ENCODE data around the gene MYO18A.

MYO18A gene

DNA sequence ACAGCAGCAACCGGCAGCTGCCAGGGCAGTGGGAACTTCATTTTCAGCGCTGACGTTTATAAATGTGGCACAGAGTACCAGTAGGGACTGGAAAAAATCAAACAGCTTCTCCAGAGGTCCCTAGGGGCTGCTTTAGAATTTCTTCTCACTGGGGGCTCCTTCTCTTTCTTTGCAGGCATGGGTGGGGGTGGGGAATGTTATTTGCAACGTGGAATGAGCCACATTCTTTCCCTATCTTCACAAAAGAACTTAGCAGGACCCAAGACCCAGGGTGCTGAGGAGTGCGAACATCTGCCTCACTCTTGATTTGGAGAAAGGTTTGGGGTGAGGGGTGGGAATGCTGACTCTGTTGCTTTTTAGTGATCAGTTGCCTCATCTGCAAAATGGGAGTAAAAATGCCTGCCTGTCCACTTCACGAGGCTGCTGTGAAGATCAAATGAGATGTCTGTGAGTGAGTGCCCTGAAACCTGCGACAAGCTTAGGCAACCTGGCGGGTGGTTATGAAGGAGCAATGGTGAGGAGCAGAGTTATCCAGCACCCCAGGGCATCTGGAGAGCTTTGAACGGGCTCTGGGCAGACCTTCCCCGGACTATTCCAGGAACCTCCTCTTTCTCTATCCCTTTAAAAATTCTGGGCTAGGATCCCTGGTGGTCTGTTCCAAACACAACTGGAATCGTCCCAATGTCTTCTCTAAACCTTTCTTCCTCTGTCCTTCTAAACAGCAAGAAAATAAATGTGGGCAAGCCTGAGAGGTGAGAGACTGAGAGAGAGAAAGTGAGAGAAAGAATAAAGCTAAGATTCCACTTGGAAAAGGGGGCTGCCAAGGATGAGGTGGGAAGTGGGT lies 148.0 kb downstream of the MYO18A start:
- Histone ChIP-seq H3K27me3 (ENCODE audit: insufficient read depth, insufficient read length) (no peaks in the 10 kb centered on the region), H3K4me3 (ENCODE audit: insufficient read length, low read depth) (no peak overlapping the region), H3K36me3 (ENCODE audit: insufficient read depth, insufficient read length, low read length) (no peaks in the 10 kb centered on the region), H3K9me3 (ENCODE audit: insufficient read depth, low read length) (peaks cover 10% of the 10 kb centered on the region; the same call in 1 of the 2 replicates), H3K4me1 (ENCODE audit: insufficient read depth, insufficient read length) (peaks cover 7% of the 10 kb centered on the region), H3K9ac (ENCODE audit: insufficient read length, low read depth) (peak overlapping the region; percentile 9)
- TF ChIP-seq SUZ12 (IDR thresholded peaks at IDR 0.05; ENCODE audit: extremely low read depth, insufficient read depth, insufficient read length) (no peak), ZNF274 (IDR thresholded peaks at IDR 0.05; ENCODE audit: low read depth, low read length) (no peak), YY1 (IDR thresholded peaks at IDR 0.05; ENCODE audit: insufficient read depth, insufficient read length) (no peak)
- DNase-seq (ENCODE audit: low read depth, low spot score), result no peak

DNA sequence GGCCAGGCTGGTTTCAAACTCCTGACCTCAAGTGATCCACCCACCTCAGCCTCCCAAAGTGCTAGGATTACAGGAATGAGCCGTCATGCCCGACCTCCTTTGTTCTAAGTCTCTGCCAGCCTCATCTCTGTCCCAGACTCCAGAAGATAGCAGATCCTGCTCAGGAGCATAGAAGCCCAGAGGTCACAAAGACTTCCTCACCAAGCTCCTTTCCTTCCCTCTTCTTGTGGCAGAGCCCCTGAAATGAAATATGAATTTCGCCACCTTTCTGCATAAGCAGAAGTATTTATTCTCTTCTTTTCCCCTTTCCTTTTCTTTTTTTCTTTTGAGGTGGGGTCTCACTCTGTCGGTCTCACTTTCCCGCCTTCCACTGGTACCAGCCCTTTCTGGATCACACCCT lies 148.7 kb downstream of the MYO18A start:
- H3K9me3 ChIP-seq (ENCODE audit: insufficient read depth, low read length), result peaks cover 10% of the 10 kb centered on the region; the same call in 1 of the 2 replicates
- H3K36me3 ChIP-seq (ENCODE audit: insufficient read depth, insufficient read length, low read length), result no peaks in the 10 kb centered on the region
- H3K27me3 ChIP-seq (ENCODE audit: insufficient read depth, insufficient read length), result no peaks in the 10 kb centered on the region
- peaks cover 5% of the 10 kb centered on the region for H3K4me1 ChIP-seq (ENCODE audit: insufficient read depth, insufficient read length)
- no peak overlapping the region for H3K4me3 ChIP-seq (ENCODE audit: insufficient read length, low read depth)
- peak overlapping the region; percentile 9 for H3K9ac ChIP-seq (ENCODE audit: insufficient read length, low read depth)
- DNase-seq (ENCODE audit: low read depth, low spot score), result no peak
- TF ChIP-seq YY1 (IDR thresholded peaks at IDR 0.05; ENCODE audit: insufficient read depth, insufficient read length) (no peak), SUZ12 (IDR thresholded peaks at IDR 0.05; ENCODE audit: extremely low read depth, insufficient read depth, insufficient read length) (no peak), ZNF274 (IDR thresholded peaks at IDR 0.05; ENCODE audit: low read depth, low read length) (no peak)

DNA sequence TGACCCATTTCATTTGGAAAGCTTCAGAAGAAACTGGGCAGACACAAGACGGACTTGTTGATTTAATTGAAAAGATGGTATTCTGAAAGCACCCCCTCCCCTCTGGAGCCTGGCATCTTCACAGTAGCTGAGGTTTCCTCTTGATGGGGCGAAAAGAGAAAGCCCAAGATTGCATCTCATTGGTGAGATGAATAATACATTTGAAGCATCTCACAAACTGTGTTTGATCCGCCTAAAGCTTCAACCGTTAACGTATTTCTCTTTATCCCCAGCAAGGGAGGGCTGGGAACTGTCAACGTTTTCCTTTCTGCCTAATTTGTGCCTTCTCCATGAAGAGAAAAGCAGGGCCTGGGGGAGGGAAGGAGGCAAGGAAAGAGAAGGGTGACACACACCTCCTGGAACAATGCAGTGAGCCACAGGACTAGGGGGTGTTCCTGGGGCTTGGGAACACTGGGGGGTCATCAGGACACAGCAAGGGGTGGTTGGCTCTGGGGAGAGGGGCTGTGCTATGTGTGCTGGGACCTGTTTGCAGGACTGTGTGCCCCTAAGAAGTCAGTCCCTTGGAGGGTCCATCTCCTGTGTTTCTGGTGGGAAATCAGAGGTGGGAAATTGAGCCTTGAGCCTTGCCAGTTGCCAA lies 155.8 kb downstream of the MYO18A start:
- no peak for TF ChIP-seq SUZ12 (IDR thresholded peaks at IDR 0.05; ENCODE audit: extremely low read depth, insufficient read depth, insufficient read length)
- no peak overlapping the region for H3K9ac ChIP-seq (ENCODE audit: insufficient read length, low read depth)
- no peaks in the 10 kb centered on the region for H3K27me3 ChIP-seq (ENCODE audit: insufficient read depth, insufficient read length)
- no peak for DNase-seq (ENCODE audit: low read depth, low spot score)
- peaks cover 5% of the 10 kb centered on the region for H3K4me1 ChIP-seq (ENCODE audit: insufficient read depth, insufficient read length)
- H3K9me3 ChIP-seq (ENCODE audit: insufficient read depth, low read length), result no peaks in the 10 kb centered on the region
- H3K36me3 ChIP-seq (ENCODE audit: insufficient read depth, insufficient read length, low read length), result no peaks in the 10 kb centered on the region
- H3K4me3 ChIP-seq (ENCODE audit: insufficient read length, low read depth), result no peak overlapping the region

DNA sequence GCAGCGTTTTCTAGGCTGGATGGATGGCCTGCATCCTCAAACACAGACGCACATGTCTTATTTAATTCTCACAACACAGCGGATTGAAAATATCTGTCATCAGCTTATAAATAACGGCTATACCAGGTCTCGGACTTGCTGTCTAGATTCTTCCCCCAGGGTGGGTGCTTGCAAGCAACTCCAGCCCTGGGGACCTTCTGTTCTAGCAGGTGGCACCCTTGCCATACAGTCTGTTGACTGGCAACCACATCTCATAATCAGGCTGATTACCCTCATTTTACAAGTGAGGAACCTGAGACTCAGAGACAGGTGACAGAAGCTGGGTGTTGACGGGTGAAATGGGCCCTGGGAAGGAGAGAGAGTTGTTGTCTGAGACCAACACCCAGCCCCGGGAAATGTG lies 158.1 kb downstream of the MYO18A start:
- Histone ChIP-seq H3K36me3 (ENCODE audit: insufficient read depth, insufficient read length, low read length) (no peaks in the 10 kb centered on the region), H3K9me3 (ENCODE audit: insufficient read depth, low read length) (no peaks in the 10 kb centered on the region), H3K9ac (ENCODE audit: insufficient read length, low read depth) (no peak overlapping the region), H3K4me3 (ENCODE audit: insufficient read length, low read depth) (no peak overlapping the region), H3K27me3 (ENCODE audit: insufficient read depth, insufficient read length) (no peaks in the 10 kb centered on the region), H3K4me1 (ENCODE audit: insufficient read depth, insufficient read length) (peaks cover 6% of the 10 kb centered on the region)
- DNase-seq (ENCODE audit: low read depth, low spot score), result no peak
- TF ChIP-seq ZNF274 (IDR thresholded peaks at IDR 0.05; ENCODE audit: low read depth, low read length) (no peak), SUZ12 (IDR thresholded peaks at IDR 0.05; ENCODE audit: extremely low read depth, insufficient read depth, insufficient read length) (no peak), YY1 (IDR thresholded peaks at IDR 0.05; ENCODE audit: insufficient read depth, insufficient read length) (no peak)

DNA sequence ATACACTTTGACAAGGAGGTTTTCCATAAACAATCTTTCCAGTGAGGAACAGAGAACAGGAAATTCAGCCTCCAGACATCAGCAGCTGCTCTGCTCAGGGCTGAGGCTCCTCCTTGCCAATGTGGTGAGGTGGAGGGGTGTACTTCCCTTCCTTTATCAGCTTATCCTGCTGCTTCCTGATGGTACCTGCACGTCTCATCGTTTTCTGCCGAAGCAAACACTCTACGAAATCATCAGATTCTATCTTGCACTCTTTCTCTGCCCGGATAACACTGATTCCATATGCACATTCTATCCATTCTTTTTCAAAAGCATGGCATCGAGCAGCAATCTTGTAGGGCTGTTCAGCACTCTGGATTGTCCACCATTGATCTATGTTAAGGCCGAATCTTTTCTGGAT lies 159.0 kb downstream of the MYO18A start:
- no peaks in the 10 kb centered on the region for H3K36me3 ChIP-seq (ENCODE audit: insufficient read depth, insufficient read length, low read length)
- DNase-seq (ENCODE audit: low read depth, low spot score), result no peak
- H3K4me1 ChIP-seq (ENCODE audit: insufficient read depth, insufficient read length), result peaks cover 12% of the 10 kb centered on the region
- H3K27me3 ChIP-seq (ENCODE audit: insufficient read depth, insufficient read length), result no peaks in the 10 kb centered on the region
- H3K4me3 ChIP-seq (ENCODE audit: insufficient read length, low read depth), result no peak overlapping the region
- no peaks in the 10 kb centered on the region for H3K9me3 ChIP-seq (ENCODE audit: insufficient read depth, low read length)
- TF ChIP-seq YY1 (IDR thresholded peaks at IDR 0.05; ENCODE audit: insufficient read depth, insufficient read length) (no peak), ZNF274 (IDR thresholded peaks at IDR 0.05; ENCODE audit: low read depth, low read length) (no peak), SUZ12 (IDR thresholded peaks at IDR 0.05; ENCODE audit: extremely low read depth, insufficient read depth, insufficient read length) (no peak)
- no peak overlapping the region for H3K9ac ChIP-seq (ENCODE audit: insufficient read length, low read depth)
